SK-N-SH (cell line): ENCODE measurements around the gene UTP25. TPM values are rescaled to one million over a fixed set of nuclear protein-coding genes. Genes with fewer than 3 reads are reported as not detected.

Experiments
- CTCF ChIA-PET: fragments of 300-600, 350-600 bp; formaldehyde crosslinking; extraction: SDS; loops from one replicate; lab custom pipeline; 2021; lab: Yijun Ruan, JAX
- POLR2A ChIA-PET: fragments of 350-600 bp; sonication (Branson Sonifier 250); formaldehyde crosslinking; extraction: SDS; loops from one replicate; lab custom pipeline; 2020; ENCODE audit warnings: antibody characterized with exemption, inconsistent platforms; lab: Yijun Ruan, JAX
- DNase-seq: peaks from one replicate; pipeline ENCODE4 v3.0.0; 2012
- H2AFZ ChIP-seq: fragments of 200-600 bp; sonication (generic); 2 replicates; pipeline ENCODE4 v1.8.1; 2016; ENCODE audit warnings: antibody characterized with exemption, mild to moderate bottlenecking, low read depth
- H3F3A ChIP-seq: fragments of 200-600 bp; sonication (generic); replicated peaks from 2 replicates; pipeline ENCODE3; 2016; ENCODE audit warnings: antibody characterized with exemption, mild to moderate bottlenecking; ENCODE audit not compliant: insufficient read depth
- H3K27ac ChIP-seq, 2 experiments: fragments of 200-500 bp in 1 of 2; fragments of 200-600 bp in 1 of 2; sonication (Bioruptor generic) in 1 of 2; sonication (generic), shearing (Covaris generic) in 1 of 2; 2 replicates each; pipeline versions ENCODE4 v1.5.1 to v1.6.1; 2014 to 2016; ENCODE audit warnings: low read depth in 2 of 2, inconsistent platforms in 1 of 2, low read length in 1 of 2, mild to moderate bottlenecking in 1 of 2, mixed read lengths in 1 of 2
- H3K27me3 ChIP-seq: fragments of 200-600 bp; sonication (generic), shearing (Covaris generic); 2 replicates; pipeline ENCODE4 v1.6.1; 2016; ENCODE audit warnings: mixed run types; ENCODE audit not compliant: insufficient read depth
- H3K36me3 ChIP-seq, 2 experiments: fragments of 200-500 bp in 1 of 2; fragments of 200-600 bp in 1 of 2; sonication (Bioruptor generic) in 1 of 2; sonication (generic) in 1 of 2; replicated peaks in 1 of 2; 2 replicates each; pipeline versions ENCODE3 to v1.5.1; 2014 to 2016; ENCODE audit warnings: low read length in 1 of 2, mild to moderate bottlenecking in 1 of 2; ENCODE audit not compliant: insufficient read depth in 2 of 2, control insufficient read depth in 1 of 2
- H3K4me1 ChIP-seq, 2 experiments: fragments of 200-500 bp in 1 of 2; fragments of 200-600 bp in 1 of 2; sonication (Bioruptor generic) in 1 of 2; sonication (generic), shearing (Covaris generic) in 1 of 2; 2 replicates each; pipeline versions ENCODE4 v1.5.1 to v1.6.1; 2014 to 2016; ENCODE audit warnings: low read depth in 1 of 2, low read length in 1 of 2, mixed run types in 1 of 2; ENCODE audit not compliant: insufficient read depth in 2 of 2, control insufficient read depth in 1 of 2
- H3K4me2 ChIP-seq: fragments of 200-600 bp; sonication (generic), shearing (Covaris generic); 2 replicates; pipeline ENCODE4 v1.6.1; 2017; ENCODE audit warnings: mixed run types
- H3K4me3 ChIP-seq, 2 experiments: fragments of 200-500 bp in 1 of 2; fragments of 200-600 bp in 1 of 2; sonication (Bioruptor generic) in 1 of 2; sonication (generic), shearing (Covaris generic) in 1 of 2; 2 replicates each; pipeline versions ENCODE4 v1.5.1 to v1.8.1; 2014 to 2016; ENCODE audit warnings: low read depth in 2 of 2, inconsistent platforms in 1 of 2, low read length in 1 of 2, mild to moderate bottlenecking in 1 of 2, mixed read lengths in 1 of 2, moderate library complexity in 1 of 2
- H3K79me2 ChIP-seq: fragments of 200-600 bp; sonication (generic); 2 replicates; pipeline ENCODE4 v1.8.1; 2017; ENCODE audit warnings: mild to moderate bottlenecking; ENCODE audit not compliant: insufficient read depth
- H3K9ac ChIP-seq: fragments of 200-600 bp; sonication (generic); 2 replicates; pipeline ENCODE4 v1.6.1; 2017; ENCODE audit warnings: mixed run types
- H3K9me2 ChIP-seq: fragments of 200-600 bp; sonication (generic); 2 replicates; pipeline ENCODE4 v1.6.1; 2017; ENCODE audit warnings: mixed run types
- H3K9me3 ChIP-seq: fragments of 200-600 bp; sonication (generic); 2 replicates; pipeline ENCODE4 v1.6.1; 2017; ENCODE audit warnings: mixed run types, mild to moderate bottlenecking, moderate library complexity
- H4K20me1 ChIP-seq: fragments of 200-600 bp; sonication (generic); 2 replicates; pipeline ENCODE4 v1.6.1; 2017; ENCODE audit warnings: mild to moderate bottlenecking, mixed run types; ENCODE audit not compliant: insufficient read depth
- ELF1 ChIP-seq: IDR thresholded peaks from 2 replicates; pipeline ENCODE4 v1.4.0; 2012
- EP300 ChIP-seq, 2 experiments: IDR thresholded peaks; 2 replicates each; pipeline versions ENCODE4 v1.4.0 to v1.6.1; 2012; ENCODE audit warnings: borderline replicate concordance in 1 of 2, low read depth in 1 of 2, low read length in 1 of 2
- EZH2phosphoT487 ChIP-seq: fragments of 200-600 bp; sonication (generic); IDR thresholded peaks from 2 replicates; pipeline ENCODE4 v1.6.1; 2017; ENCODE audit warnings: low read depth, mixed run types, mild to moderate bottlenecking, antibody characterized with exemption, moderate library complexity, borderline replicate concordance
- FOSL2 ChIP-seq: IDR thresholded peaks from 2 replicates; pipeline ENCODE4 v1.4.0; 2012; ENCODE audit warnings: low read depth, mild to moderate bottlenecking, moderate library complexity, borderline replicate concordance
- FOXJ3 ChIP-seq: sonication (generic); formaldehyde crosslinking; IDR thresholded peaks from 2 replicates; pipeline ENCODE4 v1.5.1; 2020; ENCODE audit warnings: mild to moderate bottlenecking, missing genetic modification reagents
- FOXM1 ChIP-seq: IDR thresholded peaks from 2 replicates; pipeline ENCODE4 v1.4.0; 2012; ENCODE audit warnings: low read depth, mild to moderate bottlenecking
- GABPA ChIP-seq: IDR thresholded peaks from 2 replicates; pipeline ENCODE4 v1.4.0; 2012; ENCODE audit warnings: low read depth, mild to moderate bottlenecking
- IRF3 ChIP-seq: fragments of 150-350 bp; IDR thresholded peaks from 2 replicates; pipeline ENCODE4 v1.6.1; 2016; ENCODE audit warnings: mild to moderate bottlenecking, low read depth, low read length
- JUND ChIP-seq: IDR thresholded peaks from 2 replicates; pipeline ENCODE4 v1.4.0; 2012
- MAX ChIP-seq: IDR thresholded peaks from 2 replicates; pipeline ENCODE4 v1.4.0; 2012; ENCODE audit warnings: low read depth
- MEF2A ChIP-seq: IDR thresholded peaks from 2 replicates; pipeline ENCODE4 v1.4.0; 2012; ENCODE audit warnings: low read depth, borderline replicate concordance
- NFIC ChIP-seq: IDR thresholded peaks from 2 replicates; pipeline ENCODE4 v1.4.0; 2012; ENCODE audit warnings: borderline replicate concordance
- NRF1 ChIP-seq: IDR thresholded peaks from 2 replicates; pipeline ENCODE4 v1.6.1; 2012; ENCODE audit warnings: low read depth, mild to moderate bottlenecking, low read length
- POLR2AphosphoS5 ChIP-seq: IDR thresholded peaks from 2 replicates; pipeline ENCODE4 v1.6.1; 2012; ENCODE audit warnings: low read depth, low read length
- RAD21 ChIP-seq: IDR thresholded peaks from 2 replicates; pipeline ENCODE4 v1.6.1; 2012; ENCODE audit warnings: mild to moderate bottlenecking, low read length
- REST ChIP-seq: IDR thresholded peaks from 2 replicates; pipeline ENCODE4 v1.6.1; 2012; ENCODE audit warnings: mild to moderate bottlenecking, low read depth, low read length, moderate library complexity
- RXRA ChIP-seq: IDR thresholded peaks from 2 replicates; pipeline ENCODE4 v1.4.0; 2012; ENCODE audit warnings: low read depth, mild to moderate bottlenecking, borderline replicate concordance
- TCF12 ChIP-seq: IDR thresholded peaks from 2 replicates; pipeline ENCODE4 v1.4.0; 2012
- TEAD4 ChIP-seq: IDR thresholded peaks from 2 replicates; pipeline ENCODE4 v1.4.0; 2012; ENCODE audit warnings: mild to moderate bottlenecking, borderline replicate concordance; ENCODE audit not compliant: insufficient read depth
- USF2 ChIP-seq: fragments of 150-350 bp; IDR thresholded peaks from 2 replicates; pipeline ENCODE4 v1.6.1; 2017; ENCODE audit warnings: antibody characterized with exemption, low read length, low read depth, borderline replicate concordance
- WGBS: methylation state at CpG from one replicate; pipeline ENCODE4 v1.1.6; 2017; ENCODE audit warnings: low lambda C conversion rate; 5-methylcytosine and 5-hydroxymethylcytosine counted together
- polyA plus RNA-seq, 3 experiments: library from polyadenylated mRNA; depleted of rRNA; stranded (reverse); fragments of >200 nt; gene quantifications; 2 replicates each; pipeline ENCODE4 v1.2.3, GENCODE V29; 2012

Gene UTP25
- polyA plus RNA-seq, 1 of the 3 experiments (the other 2 are of a cell fraction), result 6.3 TPM

GRCh38 chr1:209876078-209876800 is 48.5 kb downstream of the UTP25 start:
- H3K9me3 ChIP-seq, result no peaks in the 10 kb centered on the region
- no peaks in the 10 kb centered on the region for H4K20me1 ChIP-seq
- H3K9ac ChIP-seq, result no peak overlapping the region
- peaks cover 37 to 48% of the 10 kb centered on the region in 2 experiments for H3K4me1 ChIP-seq
- H3K36me3 ChIP-seq, result no peaks in the 10 kb centered on the region
- POLR2A ChIA-PET, result no interaction called here
- H2AFZ ChIP-seq, result no peak overlapping the region
- H3K4me2 ChIP-seq, result peak overlapping the region; percentile 23; the same call in 1 of the 2 replicates
- CTCF ChIA-PET, result interaction anchor here (0.6 to 3.6 kb wide), 11 partner anchors 9 to 448 kb away, joined by 3 to 32 read pairs (median 4); no protein-coding TSS in a partner anchor
- H3K79me2 ChIP-seq, result no peaks in the 10 kb centered on the region
- no peaks in the 10 kb centered on the region for H3K27me3 ChIP-seq
- no peak for DNase-seq
- peak overlapping the region in 1 of 2 experiments; percentile 68; a peak in 2 of 4 replicates for H3K27ac ChIP-seq
- 79% methylated on average over 6 of the region's 6 CpGs for WGBS
- no peaks in the 10 kb centered on the region for H3K9me2 ChIP-seq
- no peak overlapping the region for H3K4me3 ChIP-seq
- H3F3A ChIP-seq, result peaks cover 25% of the 10 kb centered on the region
- peak; percentile 41; the same call in 1 of the 2 replicates for TF ChIP-seq TCF12
- no peak for TF ChIP-seq FOXJ3 (CRISPR knock-in tag)
- TF ChIP-seq NFIC, result peak; percentile 22; the same call in 1 of the 2 replicates

GRCh38 chr1:209877087-209877764 is 49.5 kb downstream of the UTP25 start:
- no peak for DNase-seq
- Histone ChIP-seq H3K4me1 (peaks cover 28 to 45% of the 10 kb centered on the region in 2 experiments), H3K9me2 (no peaks in the 10 kb centered on the region), H3K9ac (peak overlapping the region; percentile 3; the same call in 1 of the 2 replicates), H3K79me2 (no peaks in the 10 kb centered on the region), H3K27ac (peak overlapping the region in 1 of 2 experiments; percentile 68; a peak in 2 of 4 replicates), H3K4me3 (no peak overlapping the region), H2AFZ (no peak overlapping the region), H3F3A (peaks cover 24% of the 10 kb centered on the region), H3K9me3 (no peaks in the 10 kb centered on the region), H4K20me1 (no peaks in the 10 kb centered on the region), H3K36me3 (no peaks in the 10 kb centered on the region), H3K4me2 (peak overlapping the region; percentile 23; the same call in 1 of the 2 replicates), H3K27me3 (no peaks in the 10 kb centered on the region)
- 39% methylated on average over 2 of the region's 2 CpGs for WGBS
- CTCF ChIA-PET, result interaction anchor here (3.3 to 3.6 kb wide), 2 partner anchors 16 to 112 kb away, joined by 23 to 32 read pairs; no protein-coding TSS in a partner anchor
- POLR2A ChIA-PET, result no interaction called here
- TF ChIP-seq EP300 (IDR thresholded peaks at IDR 0.05; ENCODE audit: borderline replicate concordance in 1 of 2, low read depth in 1 of 2, low read length in 1 of 2) (peak in 1 of 2 experiments; percentile 58; a peak in 1 of 4 replicates), REST (no peak), TCF12 (peak; percentile 77), MAX (no peak), JUND (peak; percentile 74), FOXM1 (no peak), EZH2phosphoT487 (no peak), IRF3 (no peak), TEAD4 (no peak), ELF1 (no peak), POLR2AphosphoS5 (no peak), MEF2A (no peak), GABPA (no peak), FOSL2 (peak; percentile 53; the same call in 1 of the 2 replicates), RAD21 (no peak), NRF1 (no peak), USF2 (no peak), RXRA (no peak)
